Cardiac muscle cell (in vitro differentiated cells and primary cell): ENCODE data around the gene PSME3. TPM values are rescaled to one million over a fixed set of nuclear protein-coding genes. Genes with fewer than 3 reads are reported as not detected.

Experiments
- DNase-seq, 2 donors: peaks; one replicate each; pipeline versions ENCODE4 v3.0.0 to v3.0.0-alpha.2; 2010 to 2017; ENCODE audit warnings: low read depth in 1 of 2, low spot score in 1 of 2
- H3K27ac ChIP-seq: fragments of 200-600 bp; sonication (generic); 2 replicates; pipeline ENCODE4 v1.5.1; 2016
- H3K27me3 ChIP-seq: fragments of 200-600 bp; sonication (generic); 2 replicates; pipeline ENCODE4 v1.6.0; 2016; ENCODE audit warnings: control low read depth
- H3K36me3 ChIP-seq: fragments of 200-600 bp; sonication (generic); 2 replicates; pipeline ENCODE4 v1.5.1; 2016; ENCODE audit warnings: control low read depth
- H3K4me1 ChIP-seq: fragments of 200-600 bp; sonication (generic); 2 replicates; pipeline ENCODE4 v1.8.1; 2017; ENCODE audit warnings: low read depth, mild to moderate bottlenecking, mixed run types
- H3K4me3 ChIP-seq: fragments of 200-600 bp; sonication (generic); 2 replicates; pipeline ENCODE4 v1.5.1; 2016; ENCODE audit warnings: mild to moderate bottlenecking
- H3K9me3 ChIP-seq: fragments of 200-600 bp; sonication (generic); 2 replicates; pipeline ENCODE4 v1.5.1; 2017; ENCODE audit warnings: low read depth, mild to moderate bottlenecking, control low read depth
- polyA plus RNA-seq: library from polyadenylated mRNA; unstranded; fragments of >200 nt; fragmentation: Nextera tagmentation; extraction: Ambion mirVana; gene quantifications from 2 replicates; pipeline ENCODE4 v1.2.1, GENCODE V29; 2016
- total RNA-seq: library from RNA; depleted of rRNA; stranded (reverse); fragments of >200 nt; gene quantifications from 2 replicates; pipeline ENCODE4 v1.2.3, GENCODE V29; 2016
- TF ChIP-seq, protein P1 (sequence below): IDR thresholded peaks from 2 replicates; pipeline ENCODE4 v1.5.1; 2012; ENCODE audit warnings: low read depth, mild to moderate bottlenecking, low read length

Gene PSME3
- total and polyA plus RNA-seq, 2 experiments from 2014 or later = 59.4 to 104 TPM

- peak overlapping the region; percentile 95 for H3K27ac ChIP-seq
- DNase-seq = peak; percentile 14 to 33
Measured at GRCh38 chr17:42893359-42893758, 60.2 kb downstream of the PSME3 start.

More at GRCh38 chr17:42893359-42893758, 60.2 kb downstream of the PSME3 start:
- Histone ChIP-seq H3K4me1 (peaks cover 24% of the 10 kb centered on the region), H3K4me3 (no peak overlapping the region), H3K27me3 (no peaks in the 10 kb centered on the region), H3K36me3 (no peaks in the 10 kb centered on the region), H3K9me3 (no peaks in the 10 kb centered on the region)
- TF ChIP-seq, protein P1, sequence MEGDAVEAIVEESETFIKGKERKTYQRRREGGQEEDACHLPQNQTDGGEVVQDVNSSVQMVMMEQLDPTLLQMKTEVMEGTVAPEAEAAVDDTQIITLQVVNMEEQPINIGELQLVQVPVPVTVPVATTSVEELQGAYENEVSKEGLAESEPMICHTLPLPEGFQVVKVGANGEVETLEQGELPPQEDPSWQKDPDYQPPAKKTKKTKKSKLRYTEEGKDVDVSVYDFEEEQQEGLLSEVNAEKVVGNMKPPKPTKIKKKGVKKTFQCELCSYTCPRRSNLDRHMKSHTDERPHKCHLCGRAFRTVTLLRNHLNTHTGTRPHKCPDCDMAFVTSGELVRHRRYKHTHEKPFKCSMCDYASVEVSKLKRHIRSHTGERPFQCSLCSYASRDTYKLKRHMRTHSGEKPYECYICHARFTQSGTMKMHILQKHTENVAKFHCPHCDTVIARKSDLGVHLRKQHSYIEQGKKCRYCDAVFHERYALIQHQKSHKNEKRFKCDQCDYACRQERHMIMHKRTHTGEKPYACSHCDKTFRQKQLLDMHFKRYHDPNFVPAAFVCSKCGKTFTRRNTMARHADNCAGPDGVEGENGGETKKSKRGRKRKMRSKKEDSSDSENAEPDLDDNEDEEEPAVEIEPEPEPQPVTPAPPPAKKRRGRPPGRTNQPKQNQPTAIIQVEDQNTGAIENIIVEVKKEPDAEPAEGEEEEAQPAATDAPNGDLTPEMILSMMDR = no peak

Other genes with a start within 250 kb of the PSME3 start
- gene RETREG3, start 224.0 kb upstream of the PSME3 start, total RNA-seq = 47.7 and 56.4 TPM in 2 replicates
- gene RETREG3, start 224.0 kb upstream of the PSME3 start, polyA plus RNA-seq = 46.9 and 48.0 TPM in 2 replicates
- gene TUBG1, start 223.7 kb upstream of the PSME3 start, total RNA-seq = 97.2 and 159 TPM in 2 replicates
- gene TUBG1, start 223.7 kb upstream of the PSME3 start, polyA plus RNA-seq = 162 and 177 TPM in 2 replicates
- 47.1 and 62.7 TPM in 2 replicates for gene TUBG2, start 174.1 kb upstream of the PSME3 start, total RNA-seq
- 67.4 and 83.1 TPM in 2 replicates for gene TUBG2, start 174.1 kb upstream of the PSME3 start, polyA plus RNA-seq
- 50.3 and 79.1 TPM in 2 replicates for gene PLEKHH3, start 156.4 kb upstream of the PSME3 start, total RNA-seq
- 54.7 and 95.6 TPM in 2 replicates for gene PLEKHH3, start 156.4 kb upstream of the PSME3 start, polyA plus RNA-seq
- gene CCR10, start 151.6 kb upstream of the PSME3 start, total RNA-seq = 5.8 and 13.5 TPM in 2 replicates
- 16.3 and 21.1 TPM in 2 replicates for gene CCR10, start 151.6 kb upstream of the PSME3 start, polyA plus RNA-seq
- 15.4 and 17.9 TPM in 2 replicates for gene CNTNAP1, start 150.9 kb upstream of the PSME3 start, total RNA-seq
- gene CNTNAP1, start 150.9 kb upstream of the PSME3 start, polyA plus RNA-seq = 3.5 and 3.9 TPM in 2 replicates
- 19.2 and 33.8 TPM in 2 replicates for gene EZH1, start 88.4 kb upstream of the PSME3 start, total RNA-seq
- 22.7 and 34.9 TPM in 2 replicates for gene EZH1, start 88.4 kb upstream of the PSME3 start, polyA plus RNA-seq
- 16.2 and 16.5 TPM in 2 replicates for gene RAMP2, start 72.2 kb upstream of the PSME3 start, total RNA-seq
- gene RAMP2, start 72.2 kb upstream of the PSME3 start, polyA plus RNA-seq = 20.6 and 28.0 TPM in 2 replicates
- gene VPS25, start 59.9 kb upstream of the PSME3 start, total RNA-seq = 101 and 129 TPM in 2 replicates
- 133 and 136 TPM in 2 replicates for gene VPS25, start 59.9 kb upstream of the PSME3 start, polyA plus RNA-seq
- 0.04 and 1.6 TPM in 2 replicates for gene WNK4, start 52.8 kb upstream of the PSME3 start, total RNA-seq
- 0.67 and 0.71 TPM in 2 replicates for gene WNK4, start 52.8 kb upstream of the PSME3 start, polyA plus RNA-seq
- gene COA3, start 34.7 kb upstream of the PSME3 start, total RNA-seq = 84.1 and 113 TPM in 2 replicates
- 228 and 275 TPM in 2 replicates for gene COA3, start 34.7 kb upstream of the PSME3 start, polyA plus RNA-seq
- gene CNTD1, start 34.5 kb upstream of the PSME3 start, total RNA-seq = 0.27 TPM in 1 of 2 replicates, not detected in the other
- gene CNTD1, start 34.5 kb upstream of the PSME3 start, polyA plus RNA-seq = 2.5 and 3.9 TPM in 2 replicates
- 64.5 and 112 TPM in 2 replicates for gene BECN1, start 9.1 kb upstream of the PSME3 start, total RNA-seq
- 65.2 and 71.5 TPM in 2 replicates for gene BECN1, start 9.1 kb upstream of the PSME3 start, polyA plus RNA-seq
- gene AOC2, start 11.2 kb downstream of the PSME3 start, total RNA-seq = 2.5 and 5.6 TPM in 2 replicates
- gene AOC2, start 11.2 kb downstream of the PSME3 start, polyA plus RNA-seq = 2.4 and 4.8 TPM in 2 replicates
- gene AOC3, start 17.8 kb downstream of the PSME3 start, total RNA-seq = 2.3 and 5.2 TPM in 2 replicates
- 2.6 and 3.4 TPM in 2 replicates for gene AOC3, start 17.8 kb downstream of the PSME3 start, polyA plus RNA-seq
- not detected in 2 replicates for gene G6PC1, start 67.4 kb downstream of the PSME3 start, total RNA-seq
- not detected in 2 replicates for gene G6PC1, start 67.4 kb downstream of the PSME3 start, polyA plus RNA-seq
- gene AARSD1, start 131.1 kb downstream of the PSME3 start, total RNA-seq = 36.1 and 37.0 TPM in 2 replicates
- gene AARSD1, start 131.1 kb downstream of the PSME3 start, polyA plus RNA-seq = 76.1 and 82.1 TPM in 2 replicates
- gene PTGES3L, start 146.7 kb downstream of the PSME3 start, total RNA-seq = 42.8 and 50.8 TPM in 2 replicates
- gene PTGES3L, start 146.7 kb downstream of the PSME3 start, polyA plus RNA-seq = 72.9 and 86.1 TPM in 2 replicates
- gene RUNDC1, start 147.2 kb downstream of the PSME3 start, total RNA-seq = 20.5 and 28.8 TPM in 2 replicates
- 33.8 and 39.0 TPM in 2 replicates for gene RUNDC1, start 147.2 kb downstream of the PSME3 start, polyA plus RNA-seq
- 958 and 1,193 TPM in 2 replicates for gene RPL27, start 165.0 kb downstream of the PSME3 start, total RNA-seq
- gene RPL27, start 165.0 kb downstream of the PSME3 start, polyA plus RNA-seq = 906 and 971 TPM in 2 replicates
- gene IFI35, start 173.4 kb downstream of the PSME3 start, total RNA-seq = 4.7 and 6.8 TPM in 2 replicates
- gene IFI35, start 173.4 kb downstream of the PSME3 start, polyA plus RNA-seq = 8.7 and 9.4 TPM in 2 replicates
- gene VAT1, start 189.0 kb downstream of the PSME3 start, total RNA-seq = 264 and 312 TPM in 2 replicates
- gene VAT1, start 189.0 kb downstream of the PSME3 start, polyA plus RNA-seq = 207 and 216 TPM in 2 replicates
- 18.5 and 18.8 TPM in 2 replicates for gene RND2, start 191.8 kb downstream of the PSME3 start, total RNA-seq
- 19.9 and 23.1 TPM in 2 replicates for gene RND2, start 191.8 kb downstream of the PSME3 start, polyA plus RNA-seq